ENCODE data around the gene PSORS1C2. TPM values are rescaled to one million over a fixed set of nuclear protein-coding genes. Genes with fewer than 3 reads are reported as not detected.
"Not testable (repeated sequence)": the region's sequence is repeated elsewhere in the genome, so short reads cannot be mapped to it uniquely, and the experiment has no call there.

The PSORS1C2 gene
- total and polyA plus RNA-seq, 12 donors: not detected

- TF ChIP-seq CTCF (IDR thresholded peaks at IDR 0.05): no peak
- TF ChIP-seq POLR2A (IDR thresholded peaks at IDR 0.05): no peak
- no peak for DNase-seq
- H3K27me3 ChIP-seq: no peaks in the 10 kb centered on the region
- no peaks in the 10 kb centered on the region for H3K36me3 ChIP-seq (replicated peaks in 1 of 2)
- H3K9me3 ChIP-seq (replicated peaks in 1 of 3): no peaks in the 10 kb centered on the region
- no peak overlapping the region for H3K4me3 ChIP-seq
- WGBS, 4 donors: 85 to 90% (median 87%) methylated on average over 10 of the region's 10 CpGs
- no peak overlapping the region for H3K27ac ChIP-seq
- intact Hi-C loops (cut with DNase I): no loop called here
- H3K4me1 ChIP-seq (replicated peaks in 1 of 2): no peaks in the 10 kb centered on the region
Observed at GRCh38 chr6:31169123-31169857, 30.4 kb upstream of the PSORS1C2 start.

- no peak for DNase-seq
- Histone ChIP-seq H3K9me3 (replicated peaks in 1 of 3) (no peaks in the 10 kb centered on the region), H3K4me1 (replicated peaks in 1 of 2) (no peaks in the 10 kb centered on the region), H3K4me3 (no peak overlapping the region), H3K27me3 (no peaks in the 10 kb centered on the region), H3K36me3 (replicated peaks in 1 of 2) (no peaks in the 10 kb centered on the region), H3K27ac (no peak overlapping the region)
- 60 to 83% (median 75%) methylated on average over 3 of the region's 3 CpGs for WGBS, 4 donors
- TF ChIP-seq POLR2A (IDR thresholded peaks at IDR 0.05) (no peak), CTCF (IDR thresholded peaks at IDR 0.05) (no peak)
- intact Hi-C loops (cut with DNase I): no loop called here
Observed at GRCh38 chr6:31168606-31169005, 29.7 kb upstream of the PSORS1C2 start.

GRCh38 chr6:31165986-31166385 lies 27.1 kb upstream of the PSORS1C2 start:
- Histone ChIP-seq H3K4me1 (replicated peaks in 1 of 2) (no peaks in the 10 kb centered on the region), H3K27ac (no peak overlapping the region), H3K4me3 (no peak overlapping the region), H3K27me3 (no peaks in the 10 kb centered on the region), H3K9me3 (replicated peaks in 1 of 3) (no peaks in the 10 kb centered on the region), H3K36me3 (replicated peaks in 1 of 2) (no peaks in the 10 kb centered on the region)
- intact Hi-C loops (cut with DNase I): no loop called here
- DNase-seq: no peak
- 78 to 91% (median 87%) methylated on average over 4 to 5 of the region's 5 CpGs for WGBS, 4 donors
- TF ChIP-seq POLR2A (IDR thresholded peaks at IDR 0.05): no peak
- TF ChIP-seq CTCF (IDR thresholded peaks at IDR 0.05): no peak

GRCh38 chr6:31165064-31165832 lies 26.4 kb upstream of the PSORS1C2 start:
- H3K9me3 ChIP-seq (replicated peaks in 1 of 3); DNase-seq; intact Hi-C loops (cut with DNase I); H3K4me1 ChIP-seq (replicated peaks in 1 of 2); H3K4me3 ChIP-seq; H3K27ac ChIP-seq; H3K27me3 ChIP-seq; H3K36me3 ChIP-seq (replicated peaks in 1 of 2): not testable (repeated sequence)
- WGBS, 4 donors: 85 to 92% (median 91%) methylated on average over 12 to 17 of the region's 17 CpGs

GRCh38 chr6:31164475-31165063 lies 25.7 kb upstream of the PSORS1C2 start:
- DNase-seq; intact Hi-C loops (cut with DNase I): not testable (repeated sequence)

More at GRCh38 chr6:31164475-31165063, 25.7 kb upstream of the PSORS1C2 start:
- not testable (repeated sequence) for H3K36me3 ChIP-seq (replicated peaks in 1 of 2); H3K27ac ChIP-seq; H3K9me3 ChIP-seq (replicated peaks in 1 of 3); H3K27me3 ChIP-seq; H3K4me1 ChIP-seq (replicated peaks in 1 of 2); H3K4me3 ChIP-seq
- WGBS, 4 donors: 84 to 100% (median 96%) methylated on average over 7 to 9 of the region's 9 CpGs
